CD4-positive, alpha-beta T cell treated with Interleukin-4 for 1 hour (primary cell): ENCODE results near the gene FZD7.

ENCODE experiments used
- DNase-seq, 2 donors: peaks; one replicate each; pipeline ENCODE4 v3.0.0-alpha.2; 2020 to 2022

The FZD7 gene

GRCh38 chr2:202069170-202070067 is 35.8 kb downstream of the FZD7 start:
- DNase-seq: no peak

GRCh38 chr2:202071107-202071506 is 37.5 kb downstream of the FZD7 start:
- DNase-seq: no peak

GRCh38 chr2:202072226-202072625 is 38.6 kb downstream of the FZD7 start:
- no peak for DNase-seq

- DNase-seq: no peak
Observed at GRCh38 chr2:202072737-202073401, 39.2 kb downstream of the FZD7 start, which contains the start of gene KIAA2012. KIAA2012 (plus strand) TSS chr2:202073255; CDS start chr2:202073628, 373 bp downstream.

GRCh38 chr2:202074324-202074723 is 40.7 kb downstream of the FZD7 start:
- DNase-seq: no peak

- no peak for DNase-seq
Observed at GRCh38 chr2:202079310-202079709, 45.7 kb downstream of the FZD7 start.

- DNase-seq: no peak
Observed at GRCh38 chr2:202084265-202084664, 50.6 kb downstream of the FZD7 start.
